IMR-90 (cell line): Measurements from ENCODE around the gene GDF10. TPM values are rescaled to one million over a fixed set of nuclear protein-coding genes. Genes with fewer than 3 reads are reported as not detected.

Experiments
- ATAC-seq: fragments of 200-7000 bp; cut with Tn5 transposase; 2 replicates; pipeline ENCODE4 v1.9.1; 2020; ENCODE audit warnings: low read depth, mild to moderate bottlenecking, moderate library complexity
- BruUV-seq: library from RNA; stranded (reverse); fragments of 400-500 nt; replicated peaks from 2 replicates; lab custom pipeline; 2021; lab: Mats Ljungman, UMichigan
- CTCF ChIA-PET: fragments of 300-600 bp; formaldehyde crosslinking; extraction: SDS; loops from one replicate; lab custom pipeline; 2021; ENCODE audit warnings: antibody characterized with exemption; lab: Yijun Ruan, JAX
- POLR2A ChIA-PET: fragments of 300-600 bp; sonication (Branson Sonifier 250); formaldehyde crosslinking; loops from one replicate; lab custom pipeline; 2022; ENCODE audit warnings: antibody characterized with exemption; ENCODE audit not compliant: unreplicated experiment; lab: Charles Lee
- DNase-seq: peaks from one replicate; pipeline ENCODE4 v3.0.0; 2013
- H2AFZ ChIP-seq: replicated peaks from 2 replicates; pipeline ENCODE3; 2013; ENCODE audit warnings: low read length, mild to moderate bottlenecking; ENCODE audit not compliant: poor library complexity
- H2AK5ac ChIP-seq: 2 replicates; pipeline ENCODE4 v1.6.1; 2013; ENCODE audit warnings: low read depth, low read length, inconsistent platforms
- H2AK9ac ChIP-seq: replicated peaks from 2 replicates; pipeline ENCODE3; 2013; ENCODE audit warnings: mild to moderate bottlenecking, low read depth, low read length, moderate library complexity; ENCODE audit not compliant: poor library complexity
- H2BK120ac ChIP-seq: 2 replicates; pipeline ENCODE4 v1.6.1; 2013; ENCODE audit warnings: low read depth, low read length, inconsistent platforms
- H2BK15ac ChIP-seq: 3 replicates; pipeline ENCODE4 v1.6.1; 2013; ENCODE audit warnings: low read depth, low read length, inconsistent platforms
- H2BK20ac ChIP-seq: 2 replicates; pipeline ENCODE4 v1.6.1; 2013; ENCODE audit warnings: low read depth, mild to moderate bottlenecking, inconsistent platforms, low read length, moderate library complexity
- H2BK5ac ChIP-seq: 2 replicates; pipeline ENCODE4 v1.6.1; 2013; ENCODE audit warnings: mild to moderate bottlenecking, low read depth, low read length, inconsistent platforms; ENCODE audit not compliant: poor library complexity, severe bottlenecking
- H3K14ac ChIP-seq: replicated peaks from 2 replicates; pipeline ENCODE4 v1.6.1; 2013; ENCODE audit warnings: low read depth, low read length, inconsistent platforms
- H3K18ac ChIP-seq: 2 replicates; pipeline ENCODE4 v1.6.1; 2013; ENCODE audit warnings: low read depth, low read length, control low read depth
- H3K23ac ChIP-seq: 2 replicates; pipeline ENCODE4 v1.6.1; 2013; ENCODE audit warnings: low read depth, low read length, inconsistent platforms
- H3K27ac ChIP-seq: 2 replicates; pipeline ENCODE4 v1.5.1; 2013; ENCODE audit warnings: mild to moderate bottlenecking, control low read depth, low read length; ENCODE audit not compliant: insufficient read depth
- H3K27me3 ChIP-seq: 2 replicates; pipeline ENCODE4 v1.6.1; 2013; ENCODE audit warnings: low read length; ENCODE audit not compliant: control insufficient read depth, insufficient read depth
- H3K36me3 ChIP-seq: 2 replicates; pipeline ENCODE4 v1.6.1; 2013; ENCODE audit warnings: low read length, mixed read lengths; ENCODE audit not compliant: control insufficient read depth, insufficient read depth
- H3K4ac ChIP-seq: 2 replicates; pipeline ENCODE4 v1.6.1; 2013; ENCODE audit warnings: low read depth, low read length, inconsistent platforms
- H3K4me1 ChIP-seq: 2 replicates; pipeline ENCODE4 v1.6.1; 2013; ENCODE audit warnings: low read length, mixed read lengths; ENCODE audit not compliant: control insufficient read depth, insufficient read depth
- H3K4me2 ChIP-seq: 2 replicates; pipeline ENCODE4 v1.6.1; 2013; ENCODE audit warnings: low read depth, mild to moderate bottlenecking, control low read depth, low read length, moderate library complexity
- H3K4me3 ChIP-seq: 2 replicates; pipeline ENCODE4 v1.5.1; 2013; ENCODE audit warnings: low read depth, mild to moderate bottlenecking, control low read depth, low read length, moderate library complexity; ENCODE audit not compliant: insufficient read depth
- H3K56ac ChIP-seq: 2 replicates; pipeline ENCODE4 v1.6.1; 2013; ENCODE audit warnings: low read length, inconsistent platforms; ENCODE audit not compliant: insufficient read depth; ENCODE audit errors: extremely low read depth
- H3K79me1 ChIP-seq, 2 experiments: 2 replicates each; pipeline ENCODE4 v1.6.1; 2013; ENCODE audit warnings: low read length in 2 of 2, inconsistent platforms in 1 of 2, low read depth in 1 of 2
- H3K9ac ChIP-seq: 2 replicates; pipeline ENCODE4 v1.6.1; 2013; ENCODE audit warnings: low read depth, low read length, control low read depth
- H3K9me1 ChIP-seq: 2 replicates; pipeline ENCODE4 v1.6.1; 2013; ENCODE audit warnings: low read length, inconsistent platforms; ENCODE audit not compliant: insufficient read depth
- H3K9me3 ChIP-seq: 2 replicates; pipeline ENCODE4 v1.6.1; 2013; ENCODE audit warnings: low read length; ENCODE audit not compliant: control insufficient read depth, insufficient read depth
- H4K20me1 ChIP-seq: 2 replicates; pipeline ENCODE4 v1.6.1; 2013; ENCODE audit warnings: low read length, inconsistent platforms; ENCODE audit not compliant: insufficient read depth
- H4K5ac ChIP-seq: 2 replicates; pipeline ENCODE4 v1.6.1; 2013; ENCODE audit warnings: mild to moderate bottlenecking, low read depth, low read length, control low read depth
- H4K8ac ChIP-seq, 2 experiments: 2 replicates each; pipeline ENCODE4 v1.6.1; 2013; ENCODE audit warnings: low read depth in 2 of 2, low read length in 2 of 2, control low read depth in 1 of 2, inconsistent platforms in 1 of 2
- H4K91ac ChIP-seq: 2 replicates; pipeline ENCODE4 v1.6.1; 2013; ENCODE audit warnings: low read depth, low read length, inconsistent platforms; ENCODE audit not compliant: insufficient read depth
- BHLHE40 ChIP-seq: fragments of 150-350 bp; IDR thresholded peaks from 2 replicates; pipeline ENCODE4 v1.6.1; 2016; ENCODE audit warnings: mild to moderate bottlenecking, low read depth, low read length
- CEBPB ChIP-seq: IDR thresholded peaks from 2 replicates; pipeline ENCODE4 v1.6.1; 2012; ENCODE audit warnings: low read depth, low read length, improper control_type of control experiment
- MAFK ChIP-seq: IDR thresholded peaks from 2 replicates; pipeline ENCODE4 v1.6.1; 2012; ENCODE audit warnings: low read depth, low read length, improper control_type of control experiment
- MAZ ChIP-seq: IDR thresholded peaks from 2 replicates; pipeline ENCODE4 v1.6.1; 2012; ENCODE audit warnings: low read depth, mild to moderate bottlenecking, low read length, improper control_type of control experiment, moderate library complexity, borderline replicate concordance
- MXI1 ChIP-seq: IDR thresholded peaks from 2 replicates; pipeline ENCODE4 v1.6.1; 2012; ENCODE audit warnings: low read depth, mild to moderate bottlenecking, low read length, moderate library complexity, borderline replicate concordance
- NFE2L2 ChIP-seq: fragments of 150-350 bp; IDR thresholded peaks from 2 replicates; pipeline ENCODE4 v1.6.1; 2016; ENCODE audit warnings: low read depth, mild to moderate bottlenecking, low read length
- POLR2A ChIP-seq: IDR thresholded peaks from 2 replicates; pipeline ENCODE4 v1.6.1; 2012; ENCODE audit warnings: mild to moderate bottlenecking, low read depth, low read length
- RAD21 ChIP-seq: IDR thresholded peaks from 2 replicates; pipeline ENCODE4 v1.6.1; 2012; ENCODE audit warnings: low read length, improper control_type of control experiment
- RCOR1 ChIP-seq: IDR thresholded peaks from 2 replicates; pipeline ENCODE4 v1.6.1; 2012; ENCODE audit warnings: mild to moderate bottlenecking, low read length, improper control_type of control experiment; ENCODE audit not compliant: insufficient replicate concordance
- SMC3 ChIP-seq: fragments of 150-350 bp; IDR thresholded peaks from 2 replicates; pipeline ENCODE4 v1.6.1; 2016; ENCODE audit warnings: low read depth, mild to moderate bottlenecking, antibody characterized with exemption, low read length, moderate library complexity
- WGBS, 2 experiments: methylation state at CpG; one replicate each; pipeline versions ENCODE4 v1.1.5 to v1.1.7; 2013; ENCODE audit warnings: missing lambda C conversion rate in 2 of 2; ENCODE audit not compliant: insufficient read length in 1 of 2; ENCODE audit errors: extremely low coverage in 2 of 2; 5-methylcytosine and 5-hydroxymethylcytosine counted together
- dilution Hi-C: fragments of 300-500 bp; cut with HindIII; formaldehyde crosslinking; loops from one replicate; pipeline ENCODE4 v1.14.3; 2018; ENCODE audit warnings: low sequenced_read_pairs; ENCODE audit not compliant: unreplicated experiment
- in situ Hi-C: fragments of 300-500 bp; cut with MboI; formaldehyde crosslinking; loops from 3 replicates; pipeline ENCODE4 v1.14.3; 2019; ENCODE audit warnings: low sequenced_read_pairs, inconsistent platforms, mixed read lengths
- intact Hi-C: fragments of 100-400 bp; cut with micrococcal nuclease; formaldehyde crosslinking; loops from 2 replicates; pipeline ENCODE4 v1.10.0; 2022
- polyA plus RNA-seq, 3 experiments: library from polyadenylated mRNA; depleted of rRNA; stranded (reverse); fragments of >200 nt; gene quantifications; 2 replicates each; pipeline ENCODE4 v1.2.3, GENCODE V29; 2012; ENCODE audit warnings: low replicate concordance in 1 of 3
- total RNA-seq: library from RNA; depleted of rRNA; stranded (reverse); fragments of >200 nt; gene quantifications from 2 replicates; pipeline ENCODE4 v1.2.3, GENCODE V29; 2012
- TF ChIP-seq, protein P1 (sequence below): conservative IDR thresholded peaks from 2 replicates; pipeline ENCODE4 v1.5.1; 2012; ENCODE audit warnings: mild to moderate bottlenecking, low read depth, low read length, improper control_type of control experiment
- TF ChIP-seq, protein P2 (sequence below): fragments of 150-350 bp; IDR thresholded peaks from 2 replicates; pipeline ENCODE4 v1.6.1; 2017; ENCODE audit warnings: mild to moderate bottlenecking, antibody characterized with exemption, low read length, low read depth

GDF10 gene
- total and polyA plus RNA-seq, 2 of the 4 experiments (the other 2 are of a cell fraction) = 0.34 TPM; not detected in 1

DNA sequence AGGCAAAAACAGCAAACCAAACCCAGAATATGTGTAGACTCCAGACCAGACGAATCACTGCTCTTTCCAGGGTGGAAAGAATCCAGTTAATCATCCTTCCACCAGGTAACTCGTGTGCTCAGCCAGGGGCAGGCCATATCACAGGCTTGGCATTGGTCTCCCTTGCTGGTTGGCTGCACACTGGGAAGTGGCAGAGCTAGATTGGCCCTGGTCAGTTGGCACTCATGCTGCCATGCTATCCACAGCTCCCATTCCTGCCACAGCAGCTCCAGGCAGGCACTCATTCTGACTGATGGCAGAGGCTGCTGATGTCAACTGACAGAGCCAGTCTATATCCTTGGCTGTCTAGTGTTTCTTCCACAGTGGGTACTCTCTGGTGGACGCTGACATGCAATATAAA, 9.7 kb upstream of the GDF10 start:
- H3K14ac ChIP-seq = no peak overlapping the region
- H2AFZ ChIP-seq = no peak overlapping the region
- H3K9me1 ChIP-seq = no peaks in the 10 kb centered on the region
- no peak for DNase-seq
- H2AK5ac ChIP-seq = no peak overlapping the region
- no peaks in the 10 kb centered on the region for H3K4me1 ChIP-seq
- WGBS, 2 experiments = 30% methylated on average over 2 of the region's 3 CpGs; no CpG with 5 or more reads in 1 of the 2 experiments
- H4K20me1 ChIP-seq = no peaks in the 10 kb centered on the region
- no peak overlapping the region for H3K4me2 ChIP-seq
- no peak overlapping the region for H2BK5ac ChIP-seq
- no peak overlapping the region for H3K23ac ChIP-seq
- H3K79me1 ChIP-seq = no peaks in the 10 kb centered on the region
- H3K9ac ChIP-seq = no peak overlapping the region
- intact Hi-C loops = no loop called here
- TF ChIP-seq RCOR1 = no peak
- TF ChIP-seq BHLHE40 = no peak
- no peak for TF ChIP-seq POLR2A
- TF ChIP-seq SMC3 = no peak
- TF ChIP-seq NFE2L2 = no peak
- TF ChIP-seq, protein P1, sequence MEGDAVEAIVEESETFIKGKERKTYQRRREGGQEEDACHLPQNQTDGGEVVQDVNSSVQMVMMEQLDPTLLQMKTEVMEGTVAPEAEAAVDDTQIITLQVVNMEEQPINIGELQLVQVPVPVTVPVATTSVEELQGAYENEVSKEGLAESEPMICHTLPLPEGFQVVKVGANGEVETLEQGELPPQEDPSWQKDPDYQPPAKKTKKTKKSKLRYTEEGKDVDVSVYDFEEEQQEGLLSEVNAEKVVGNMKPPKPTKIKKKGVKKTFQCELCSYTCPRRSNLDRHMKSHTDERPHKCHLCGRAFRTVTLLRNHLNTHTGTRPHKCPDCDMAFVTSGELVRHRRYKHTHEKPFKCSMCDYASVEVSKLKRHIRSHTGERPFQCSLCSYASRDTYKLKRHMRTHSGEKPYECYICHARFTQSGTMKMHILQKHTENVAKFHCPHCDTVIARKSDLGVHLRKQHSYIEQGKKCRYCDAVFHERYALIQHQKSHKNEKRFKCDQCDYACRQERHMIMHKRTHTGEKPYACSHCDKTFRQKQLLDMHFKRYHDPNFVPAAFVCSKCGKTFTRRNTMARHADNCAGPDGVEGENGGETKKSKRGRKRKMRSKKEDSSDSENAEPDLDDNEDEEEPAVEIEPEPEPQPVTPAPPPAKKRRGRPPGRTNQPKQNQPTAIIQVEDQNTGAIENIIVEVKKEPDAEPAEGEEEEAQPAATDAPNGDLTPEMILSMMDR = no peak
- no peak for TF ChIP-seq MXI1
- TF ChIP-seq CEBPB = no peak
- no peak for TF ChIP-seq MAFK
- no peak for TF ChIP-seq MAZ
- no peak for TF ChIP-seq RAD21
- TF ChIP-seq, protein P2, sequence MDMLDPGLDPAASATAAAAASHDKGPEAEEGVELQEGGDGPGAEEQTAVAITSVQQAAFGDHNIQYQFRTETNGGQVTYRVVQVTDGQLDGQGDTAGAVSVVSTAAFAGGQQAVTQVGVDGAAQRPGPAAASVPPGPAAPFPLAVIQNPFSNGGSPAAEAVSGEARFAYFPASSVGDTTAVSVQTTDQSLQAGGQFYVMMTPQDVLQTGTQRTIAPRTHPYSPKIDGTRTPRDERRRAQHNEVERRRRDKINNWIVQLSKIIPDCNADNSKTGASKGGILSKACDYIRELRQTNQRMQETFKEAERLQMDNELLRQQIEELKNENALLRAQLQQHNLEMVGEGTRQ = no peak
- no peaks in the 10 kb centered on the region; the same call in 1 of the 2 replicates for H3K9me3 ChIP-seq
- H3K27me3 ChIP-seq = peaks cover 42% of the 10 kb centered on the region
- in situ Hi-C loops = no loop called here
- H3K36me3 ChIP-seq = no peaks in the 10 kb centered on the region
- no peak overlapping the region for H2BK20ac ChIP-seq
- H3K56ac ChIP-seq = no peak overlapping the region
- no peak overlapping the region for H2AK9ac ChIP-seq
- no peak overlapping the region for H3K27ac ChIP-seq
- H4K8ac ChIP-seq = no peak overlapping the region
- H3K4ac ChIP-seq = no peak overlapping the region
- no TSS peak for BruUV-seq
- POLR2A ChIA-PET = no interaction called here
- CTCF ChIA-PET = no interaction called here
- H2BK15ac ChIP-seq = no peak overlapping the region
- no peak for ATAC-seq
- no peak overlapping the region for H4K91ac ChIP-seq
- dilution Hi-C loops = no loop called here
- no peak overlapping the region for H3K18ac ChIP-seq
- no peak overlapping the region for H4K5ac ChIP-seq
- H2BK120ac ChIP-seq = no peak overlapping the region
- no peak overlapping the region for H3K4me3 ChIP-seq
